ENCODE results near the gene LILRA2. TPM values are rescaled to one million over a fixed set of nuclear protein-coding genes. Genes with fewer than 3 reads are reported as not detected.

LILRA2 gene
- total RNA-seq, 1 experiment from 2014 or later = not detected

GRCh38 chr19:54558339-54558738, 15.3 kb upstream of the LILRA2 start:
- H2AFZ ChIP-seq (ENCODE audit: low read length) = no peak overlapping the region
- no peak overlapping the region for H2BK20ac ChIP-seq (ENCODE audit: low read depth, low read length, poor library complexity, severe bottlenecking)
- H4K91ac ChIP-seq (ENCODE audit: insufficient read length, low read depth, low read length) = no peak overlapping the region
- H3K18ac ChIP-seq (ENCODE audit: insufficient read length, low read depth, low read length) = no peak overlapping the region
- no peak overlapping the region for H3K27ac Mint-ChIP-seq
- H3T11ph ChIP-seq (ENCODE audit: low read length) = no peak overlapping the region
- H3K27ac ChIP-seq (ENCODE audit: insufficient read length, low read depth, low read length) = no peak overlapping the region
- H3K23ac ChIP-seq (ENCODE audit: insufficient read length, low read depth, low read length) = no peak overlapping the region
- no peak overlapping the region for H2BK12ac ChIP-seq (ENCODE audit: insufficient read length, low read depth, low read length)
- H3K4me1 Mint-ChIP-seq = no peaks in the 10 kb centered on the region
- H3K4me3 Mint-ChIP-seq = no peak overlapping the region
- no peaks in the 10 kb centered on the region for H4K20me1 ChIP-seq (ENCODE audit: control insufficient read depth, insufficient read depth, insufficient read length)
- no peaks in the 10 kb centered on the region for H3K79me2 ChIP-seq (ENCODE audit: insufficient read depth, low read length)
- DNase-seq = no peak
- H3K27me3 ChIP-seq (ENCODE audit: insufficient read depth, low read length) = no peaks in the 10 kb centered on the region
- no peak overlapping the region for H2AK5ac ChIP-seq (ENCODE audit: insufficient read length, low read length)
- no peaks in the 10 kb centered on the region for H3K4me1 ChIP-seq (ENCODE audit: insufficient read depth, low read length)
- WGBS (ENCODE audit: extremely low coverage, insufficient read length, low lambda C conversion rate) = no CpG with 5 or more reads among the region's 3 CpGs
- peaks cover 4% of the 10 kb centered on the region; the same call in 1 of the 2 replicates for H3K27me3 Mint-ChIP-seq (ENCODE audit: low read depth)
- no peak overlapping the region for H3K56ac ChIP-seq (ENCODE audit: insufficient read length, low read depth, low read length)
- H2BK15ac ChIP-seq (ENCODE audit: low read depth, low read length) = no peak overlapping the region
- H3K4me2 ChIP-seq (ENCODE audit: insufficient read depth, insufficient read length, low read length) = no peak overlapping the region
- no peaks in the 10 kb centered on the region for H3K23me2 ChIP-seq (ENCODE audit: insufficient read length, low read depth, low read length, poor library complexity, severe bottlenecking)
- no peak overlapping the region for H4K8ac ChIP-seq (replicated peaks; ENCODE audit: insufficient read length, low read depth, low read length)
- H3K4ac ChIP-seq (ENCODE audit: low read depth, low read length) = no peak overlapping the region
- no peaks in the 10 kb centered on the region for H3K79me1 ChIP-seq (ENCODE audit: insufficient read depth, low read depth, low read length, poor library complexity, severe bottlenecking)
- H3K9ac ChIP-seq (ENCODE audit: extremely low read depth, insufficient read length, low read length) = no peak overlapping the region
- H2BK5ac ChIP-seq (ENCODE audit: insufficient read length, low read length) = no peak overlapping the region
- H3K9me3 Mint-ChIP-seq = peaks cover 81 to 88% of the 10 kb centered on the region in 2 experiments
- no peak overlapping the region for H4K5ac ChIP-seq (ENCODE audit: insufficient read length, low read depth, low read length)
- H3K9me3 ChIP-seq (ENCODE audit: control insufficient read depth, low read depth, low read length) = peaks cover 84% of the 10 kb centered on the region
- no peak overlapping the region for H3K14ac ChIP-seq (ENCODE audit: insufficient read depth, low read length)
- no peak overlapping the region for H2BK120ac ChIP-seq (ENCODE audit: low read depth, low read length, poor library complexity, severe bottlenecking)
- TF ChIP-seq, protein P1, sequence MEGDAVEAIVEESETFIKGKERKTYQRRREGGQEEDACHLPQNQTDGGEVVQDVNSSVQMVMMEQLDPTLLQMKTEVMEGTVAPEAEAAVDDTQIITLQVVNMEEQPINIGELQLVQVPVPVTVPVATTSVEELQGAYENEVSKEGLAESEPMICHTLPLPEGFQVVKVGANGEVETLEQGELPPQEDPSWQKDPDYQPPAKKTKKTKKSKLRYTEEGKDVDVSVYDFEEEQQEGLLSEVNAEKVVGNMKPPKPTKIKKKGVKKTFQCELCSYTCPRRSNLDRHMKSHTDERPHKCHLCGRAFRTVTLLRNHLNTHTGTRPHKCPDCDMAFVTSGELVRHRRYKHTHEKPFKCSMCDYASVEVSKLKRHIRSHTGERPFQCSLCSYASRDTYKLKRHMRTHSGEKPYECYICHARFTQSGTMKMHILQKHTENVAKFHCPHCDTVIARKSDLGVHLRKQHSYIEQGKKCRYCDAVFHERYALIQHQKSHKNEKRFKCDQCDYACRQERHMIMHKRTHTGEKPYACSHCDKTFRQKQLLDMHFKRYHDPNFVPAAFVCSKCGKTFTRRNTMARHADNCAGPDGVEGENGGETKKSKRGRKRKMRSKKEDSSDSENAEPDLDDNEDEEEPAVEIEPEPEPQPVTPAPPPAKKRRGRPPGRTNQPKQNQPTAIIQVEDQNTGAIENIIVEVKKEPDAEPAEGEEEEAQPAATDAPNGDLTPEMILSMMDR (conservative IDR thresholded peaks at IDR 0.05) = no peak
- peaks cover 2 to 17% (median 5%) of the 10 kb centered on the region in 3 experiments; a peak in 6 of 7 replicates for H3K36me3 Mint-ChIP-seq (ENCODE audit: insufficient read depth in 1 of 3, low read depth in 3 of 3)
